Psoas muscle (tissue), 8 donors: Measurements from ENCODE around the gene WNT3. TPM values are rescaled to one million over a fixed set of nuclear protein-coding genes. Genes with fewer than 3 reads are reported as not detected.

Source experiments
- ATAC-seq, 4 donors: fragments of 200-7000 bp; cut with Tn5 transposase; one replicate each; pipeline ENCODE4 v1.9.1; 2020; ENCODE audit warnings: moderate library complexity in 3 of 4, mild to moderate bottlenecking in 2 of 4
- DNase-seq, 2 donors: peaks; one replicate each; pipeline ENCODE4 v3.0.0-alpha.2; 2020
- H3K27ac ChIP-seq: fragments of 200-600 bp; one replicate; pipeline ENCODE4 v1.8.0; 2022
- H3K27me3 ChIP-seq, 3 donors: fragments of 200-600 bp in 1 of 3; one replicate each; pipeline versions ENCODE4 v1.6.1 to v1.8.0; 2013 to 2022; ENCODE audit warnings: low read length in 2 of 3, mild to moderate bottlenecking in 2 of 3, moderate library complexity in 1 of 3; ENCODE audit not compliant: insufficient read depth in 3 of 3
- H3K36me3 ChIP-seq, 2 donors: fragments of 200-600 bp in 1 of 2; one replicate each; pipeline versions ENCODE4 v1.6.1 to v1.8.0; 2013 to 2022; ENCODE audit warnings: low read depth in 1 of 2, mild to moderate bottlenecking in 1 of 2, moderate library complexity in 1 of 2; ENCODE audit not compliant: insufficient read depth in 1 of 2
- H3K4me1 ChIP-seq: fragments of 200-600 bp; one replicate; pipeline ENCODE4 v1.8.0; 2022
- H3K4me3 ChIP-seq: fragments of 200-600 bp; one replicate; pipeline ENCODE4 v1.8.0; 2022; ENCODE audit warnings: mild to moderate bottlenecking
- H3K9me3 ChIP-seq: fragments of 200-600 bp; one replicate; pipeline ENCODE4 v1.8.0; 2022
- CTCF ChIP-seq: fragments of 200-600 bp; IDR thresholded peaks from one replicate; pipeline ENCODE4 v1.8.0; 2022; ENCODE audit warnings: antibody characterized with exemption
- WGBS, 3 donors: extraction: QIAGEN DNeasy Blood & Tissue Kit; methylation state at CpG; one replicate each; pipeline versions ENCODE4 v1.1.6 to v1.1.7; 2013; 5-methylcytosine and 5-hydroxymethylcytosine counted together
- intact Hi-C, 2 donors: fragments of 100-400 bp; cut with DNase I; formaldehyde crosslinking; loops; one replicate each; pipeline versions ENCODE4 v1.11.0 to v1.14.2; 2022
- polyA plus RNA-seq, 3 donors: library from polyadenylated mRNA; stranded (reverse); fragments of 200-250 nt; gene quantifications; one replicate each; pipeline ENCODE4 v1.2.3, GENCODE V29; 2013
- total RNA-seq, 4 donors: library from RNA; stranded (reverse); fragmentation: NEBNext Ultra II Directional in 2 of 4; extraction: Animal tissue kit (Norgen Biotek cat#: 25700) in 2 of 4; gene quantifications; one replicate each; pipeline versions ENCODE4 v1.2.1 to v1.2.4, GENCODE V29; 2021 to 2023
- donor health status: healthy with polysubstance abuse.
- donor health status: DM: no; HTN: no; CAD: no; lungs with moderate emphysema.
- donor health status: Bipolar disorder and iron deficiency.
- donor health status: healthy.
- donor health status: DM: yes; HTN: yes; CAD: no.
- donor health status: DM: no; HTN: no; CAD: no.
- donor health status: DM: no; HTN: no; CAD: no.
- donor health status: DM: yes; HTN: yes; CAD: no.

Gene WNT3
- total and polyA plus RNA-seq, 7 donors, result 0.06 to 0.36 (median 0.10) TPM; not detected in 2

- DNase-seq (no peak), ATAC-seq (no peak)
Observed at GRCh38 chr17:46773676-46774075, 44.8 kb downstream of the WNT3 start.

GRCh38 chr17:46773221-46773605 lies 45.3 kb downstream of the WNT3 start:
- peaks cover 0 to 68% (median 16%) of the 10 kb centered on the region in 3 donors for H3K27me3 ChIP-seq
- WGBS, 3 donors, result 77 to 90% (median 82%) methylated on average over 6 of the region's 6 CpGs
- intact Hi-C loops, result loop anchor here in 1 of 2 donors (5.0 kb wide), 1 partner anchor 51 kb away; no protein-coding TSS in a partner anchor

More at GRCh38 chr17:46773676-46774075, 44.8 kb downstream of the WNT3 start:
- no peaks in the 10 kb centered on the region for H3K9me3 ChIP-seq
- WGBS, 3 donors, result 78 to 83% (median 79%) methylated on average over 14 to 15 of the region's 15 CpGs
- peaks cover 0 to 63% (median 12%) of the 10 kb centered on the region in 3 donors for H3K27me3 ChIP-seq
- no peak overlapping the region for H3K4me3 ChIP-seq
- TF ChIP-seq CTCF, result no peak
- H3K27ac ChIP-seq, result no peak overlapping the region
- intact Hi-C loops, result loop anchor here in 1 of 2 donors (5.0 kb wide), 1 partner anchor 51 kb away; no protein-coding TSS in a partner anchor
- H3K4me1 ChIP-seq, result peaks cover 6% of the 10 kb centered on the region
- H3K36me3 ChIP-seq, result no peaks in the 10 kb centered on the region

GRCh38 chr17:46772475-46773220 lies 45.8 kb downstream of the WNT3 start:
- H3K4me3 ChIP-seq, result peak overlapping the region; percentile 68
- peaks cover 0 to 65% (median 18%) of the 10 kb centered on the region in 3 donors for H3K27me3 ChIP-seq
- H3K27ac ChIP-seq, result no peak overlapping the region
- 28 to 35% (median 33%) methylated on average over 16 of the region's 16 CpGs for WGBS, 3 donors
- H3K9me3 ChIP-seq, result no peaks in the 10 kb centered on the region
- no peak for TF ChIP-seq CTCF
- no peak for DNase-seq
- peaks cover 6% of the 10 kb centered on the region for H3K4me1 ChIP-seq
- intact Hi-C loops, result loop anchor here in 1 of 2 donors (5.0 kb wide), 1 partner anchor 50 kb away; no protein-coding TSS in a partner anchor
- ATAC-seq, result no peak
- no peaks in the 10 kb centered on the region for H3K36me3 ChIP-seq

More at GRCh38 chr17:46773221-46773605, 45.3 kb downstream of the WNT3 start:
- Histone ChIP-seq H3K9me3 (no peaks in the 10 kb centered on the region), H3K4me3 (no peak overlapping the region), H3K4me1 (peaks cover 6% of the 10 kb centered on the region), H3K27ac (no peak overlapping the region), H3K36me3 (no peaks in the 10 kb centered on the region)
- no peak for TF ChIP-seq CTCF
- DNase-seq (no peak), ATAC-seq (no peak)

GRCh38 chr17:46771561-46772474 lies 46.7 kb downstream of the WNT3 start:
- H3K4me3 ChIP-seq, result peak overlapping the region; percentile 68
- intact Hi-C loops, result loop anchor here in 1 of 2 donors (5.0 kb wide), 1 partner anchor 50 kb away; no protein-coding TSS in a partner anchor
- DNase-seq (peak; percentile 35 to 58), ATAC-seq (peak in 3 of 4 donors; percentile 2 to 23 (median 19))
- WGBS, 3 donors, result 1 to 4% (median 3%) methylated on average over 49 to 134 of the region's 135 CpGs
- H3K36me3 ChIP-seq, result no peaks in the 10 kb centered on the region
- H3K27ac ChIP-seq, result no peak overlapping the region
- H3K4me1 ChIP-seq, result peaks cover 6% of the 10 kb centered on the region
- H3K27me3 ChIP-seq, result peaks cover 0 to 58% (median 16%) of the 10 kb centered on the region in 3 donors
- no peaks in the 10 kb centered on the region for H3K9me3 ChIP-seq
- no peak for TF ChIP-seq CTCF
